Stromal cell of bone marrow (primary cell): Measurements from ENCODE around the gene PCNX3.

Experiments
- DNase-seq: peaks from one replicate; pipeline ENCODE4 v3.0.0-alpha.2; 2012; ENCODE audit warnings: low read depth

The PCNX3 gene

GRCh38 chr11:65640483-65641296 is 25.1 kb downstream of the PCNX3 start:
- DNase-seq = no peak

DNA sequence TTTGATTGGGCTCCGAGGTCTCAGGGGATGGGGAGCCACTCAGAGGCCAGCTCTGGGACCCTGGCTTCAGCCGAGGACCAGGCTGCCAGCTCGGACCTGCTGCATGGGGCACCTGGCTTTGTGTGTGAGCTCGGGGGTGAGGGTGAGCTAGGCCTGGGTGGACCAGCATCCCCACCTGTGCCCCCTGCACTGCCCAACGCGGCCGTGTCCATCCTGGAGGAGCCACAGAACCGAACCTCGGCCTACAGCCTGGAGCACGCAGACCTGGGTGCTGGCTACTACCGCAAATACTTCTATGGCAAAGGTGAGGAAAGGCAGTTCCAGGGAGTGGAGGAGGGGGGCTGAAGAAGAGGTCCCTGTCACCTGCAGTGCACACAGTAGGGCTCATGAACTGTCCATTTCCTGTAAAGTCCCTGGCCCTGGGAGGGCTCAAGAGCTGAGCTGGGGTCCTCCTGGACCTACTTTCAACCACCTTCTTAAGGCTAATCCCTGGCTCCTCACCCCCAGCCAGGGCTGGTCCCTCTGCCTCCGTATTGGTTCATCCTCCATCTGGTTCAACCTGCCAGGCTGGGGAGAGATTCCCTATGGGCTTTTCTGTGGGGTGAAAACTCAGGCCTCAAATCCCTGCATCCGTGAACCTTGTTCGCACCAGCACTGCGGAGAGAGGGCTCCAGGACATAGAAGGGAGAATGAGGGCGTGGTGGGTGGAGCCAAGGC is 25.9 kb downstream of the PCNX3 start:
- no peak for DNase-seq

DNA sequence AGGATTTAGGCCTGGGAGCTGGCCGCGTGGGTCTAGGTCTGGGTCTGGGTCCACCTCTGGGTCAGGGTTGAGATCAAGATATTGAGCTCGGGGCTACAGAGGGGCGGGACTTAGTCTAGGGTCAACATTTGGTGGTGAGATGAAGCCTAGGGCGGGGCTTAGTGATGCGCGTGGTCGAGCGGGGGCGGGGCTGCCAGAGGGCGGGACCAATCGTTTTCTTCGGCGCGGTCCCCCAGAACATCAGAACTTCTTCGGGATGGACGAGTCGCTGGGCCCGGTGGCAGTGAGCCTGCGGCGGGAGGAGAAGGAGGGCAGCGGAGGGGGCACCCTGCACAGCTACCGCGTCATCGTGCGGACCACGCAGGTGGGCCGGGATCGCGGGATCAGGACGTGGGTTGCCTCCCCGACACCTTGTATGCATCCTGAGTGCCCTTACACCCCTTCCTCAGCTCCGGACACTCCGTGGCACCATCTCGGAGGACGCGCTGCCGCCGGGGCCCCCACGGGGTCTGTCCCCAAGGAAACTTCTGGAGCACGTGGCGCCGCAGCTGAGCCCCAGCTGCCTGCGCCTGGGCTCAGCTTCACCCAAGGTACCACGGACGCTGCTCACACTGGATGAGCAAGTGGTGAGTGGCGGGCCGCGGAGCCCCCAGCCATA is 26.6 kb downstream of the PCNX3 start:
- no peak for DNase-seq

GRCh38 chr11:65643971-65644370 is 28.4 kb downstream of the PCNX3 start:
- no peak for DNase-seq

- no peak for DNase-seq
Measured at GRCh38 chr11:65644837-65645236, 29.3 kb downstream of the PCNX3 start.

GRCh38 chr11:65645710-65646109 is 30.1 kb downstream of the PCNX3 start:
- no peak for DNase-seq

GRCh38 chr11:65646288-65646957 is 30.8 kb downstream of the PCNX3 start:
- DNase-seq = no peak

- no peak for DNase-seq
Measured at GRCh38 chr11:65646958-65647701, 31.6 kb downstream of the PCNX3 start.

DNA sequence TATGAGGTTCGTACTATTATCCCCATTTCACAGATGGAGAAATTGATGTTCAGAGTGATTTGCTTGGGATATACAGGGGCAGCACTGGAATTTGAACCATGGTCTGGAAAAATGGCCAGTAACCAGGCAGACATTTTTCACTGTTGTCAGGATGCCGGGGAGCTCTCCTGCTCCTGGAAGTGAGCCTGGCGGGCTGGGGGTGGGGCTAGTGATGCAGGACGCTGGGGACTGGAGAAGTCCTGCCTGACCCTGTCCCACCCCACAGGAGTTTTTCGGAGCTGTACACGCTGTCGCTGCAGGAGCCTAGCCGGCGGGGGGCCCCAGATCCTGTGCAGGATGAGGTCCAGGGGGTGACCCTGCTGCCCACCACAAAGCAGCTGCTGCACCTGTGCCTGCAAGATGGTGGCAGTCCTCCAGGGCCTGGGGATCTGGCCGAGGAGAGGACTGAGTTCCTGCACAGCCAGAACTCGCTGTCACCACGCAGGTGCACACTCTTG is 33.5 kb downstream of the PCNX3 start:
- no peak for DNase-seq

DNA sequence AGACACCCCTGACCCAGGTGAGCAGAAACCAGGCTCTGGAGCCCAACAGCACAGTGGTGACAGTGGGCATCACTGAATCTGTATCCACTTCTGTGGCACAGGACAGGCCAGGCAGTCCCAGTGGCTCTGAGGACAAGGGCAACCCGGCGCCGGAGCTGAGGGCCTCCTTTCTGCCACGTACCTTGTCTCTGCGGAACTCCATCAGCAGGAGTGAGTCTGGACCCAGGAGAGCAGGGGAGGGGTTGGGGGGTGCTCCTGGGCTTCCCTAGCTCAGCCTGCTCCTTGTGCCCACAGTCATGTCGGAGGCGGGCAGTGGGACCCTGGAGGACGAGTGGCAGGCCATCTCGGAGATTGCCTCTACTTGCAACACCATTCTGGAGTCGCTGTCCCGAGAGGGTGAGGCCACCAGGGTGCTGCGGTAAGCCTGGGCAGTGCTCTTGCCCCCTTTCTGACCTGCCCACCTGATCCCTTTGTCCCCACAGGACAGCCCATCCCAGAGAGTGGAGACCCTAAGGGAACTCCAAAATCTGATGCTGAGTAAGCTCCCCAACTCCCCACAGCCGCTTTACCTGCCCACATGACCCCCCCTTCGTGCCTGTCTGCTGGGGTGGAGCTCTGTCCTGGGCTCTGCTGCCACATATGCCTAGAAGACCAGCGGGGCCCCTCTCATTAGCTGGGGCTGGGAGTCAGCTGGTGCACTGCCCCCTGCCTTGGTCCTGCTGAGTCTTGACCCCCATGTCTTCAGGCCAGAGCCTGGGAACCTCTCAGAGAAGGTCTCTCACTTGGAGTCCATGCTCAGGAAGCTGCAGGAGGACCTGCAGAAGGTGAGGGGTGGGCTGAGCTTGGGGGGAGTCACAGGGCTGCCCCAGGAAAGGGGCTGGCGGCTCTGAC is 34.3 kb downstream of the PCNX3 start:
- DNase-seq = no peak

GRCh38 chr11:65650547-65651338 is 35.2 kb downstream of the PCNX3 start:
- no peak for DNase-seq

DNA sequence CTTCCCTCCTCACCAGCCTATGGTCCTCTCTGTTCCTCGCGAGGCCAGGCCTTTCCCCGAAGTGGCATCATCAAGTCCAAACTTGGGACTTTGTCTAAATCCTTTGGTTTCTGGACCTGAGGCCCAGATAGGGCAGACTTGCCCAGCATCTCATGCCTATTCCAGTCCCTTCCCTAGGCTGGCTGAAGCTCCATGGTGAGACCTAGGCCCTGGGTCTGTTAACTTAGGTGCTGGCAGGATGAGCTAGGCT is 35.7 kb downstream of the PCNX3 start:
- DNase-seq = no peak

DNA sequence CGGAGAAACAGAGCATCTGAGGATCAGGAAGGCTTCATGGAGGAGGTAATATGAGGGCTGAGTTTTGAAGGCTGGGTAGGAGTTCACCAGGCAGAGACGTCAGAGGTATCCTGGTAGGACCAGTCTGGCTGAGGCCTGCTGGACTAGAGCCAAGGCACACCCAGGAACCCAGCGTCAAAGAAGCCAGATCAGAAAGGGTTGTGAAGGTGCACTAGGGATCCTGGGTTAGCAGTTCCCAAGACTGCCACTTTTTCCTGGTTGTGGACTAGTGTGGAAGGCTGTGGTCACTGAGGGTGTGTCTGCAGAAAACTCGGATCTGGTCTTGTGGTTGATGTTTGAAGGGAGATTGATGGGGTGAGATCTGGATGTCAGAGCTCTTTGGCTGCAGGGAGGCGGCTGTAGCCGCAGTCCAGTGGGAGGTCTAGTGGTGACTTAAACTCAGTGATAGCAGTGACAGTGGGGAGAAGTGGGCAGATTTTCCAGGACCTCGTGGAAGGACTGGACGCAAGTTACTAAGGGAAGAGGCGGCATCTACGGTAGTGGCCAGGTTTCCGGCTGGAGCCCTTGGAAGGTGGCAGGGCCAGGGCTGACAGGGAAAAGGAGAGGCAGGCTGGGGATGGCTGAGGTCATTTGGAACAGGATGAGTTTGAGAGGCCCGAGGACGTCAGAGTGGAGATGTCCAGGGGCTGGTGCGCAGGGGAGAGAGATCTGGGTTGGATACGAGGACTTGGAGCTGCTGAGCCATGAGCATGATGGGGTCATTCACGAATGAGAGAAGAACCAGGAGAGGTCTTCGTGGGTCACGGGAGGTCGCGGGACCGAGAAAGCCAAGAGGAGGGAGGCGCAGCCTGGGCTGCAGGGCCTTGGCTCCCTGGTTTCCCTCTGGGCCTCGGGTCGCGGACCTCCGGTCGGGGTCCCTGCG is 36.3 kb downstream of the PCNX3 start:
- no peak for DNase-seq

DNA sequence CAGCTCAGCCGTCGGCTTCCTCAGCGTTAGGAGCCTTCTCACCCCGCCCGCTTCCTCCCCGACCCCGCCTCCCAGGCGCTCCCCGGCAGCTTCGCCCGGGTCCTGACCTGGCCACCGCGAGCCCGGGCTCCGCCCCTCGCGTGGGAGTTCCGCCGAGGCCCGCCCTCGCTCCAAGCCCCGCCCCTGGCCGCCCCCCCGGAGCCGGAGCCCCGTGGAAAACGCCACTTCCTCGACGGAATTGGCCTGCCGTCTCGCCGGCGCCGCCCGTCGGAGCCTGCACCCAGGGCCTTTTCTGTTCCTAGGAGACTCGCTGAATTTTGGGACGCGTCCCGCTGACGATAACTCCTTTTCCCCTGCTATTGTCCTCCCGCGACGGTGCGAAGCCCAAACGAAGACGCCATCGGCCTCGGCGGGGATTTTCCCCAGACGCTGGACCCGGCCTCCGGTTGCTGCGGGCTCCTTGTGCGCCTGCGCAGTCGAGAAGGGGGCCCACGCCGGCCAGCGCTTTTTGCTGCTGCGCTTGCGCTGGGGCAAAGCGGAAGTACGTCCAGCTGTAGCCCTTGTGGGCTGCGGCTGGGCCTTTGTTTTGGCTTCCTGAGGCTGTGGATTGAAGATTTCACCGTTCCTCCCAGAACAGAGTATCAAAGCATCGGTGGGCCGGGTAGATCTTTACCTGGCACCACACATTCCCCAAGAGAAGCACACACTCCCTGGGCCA is 37.1 kb downstream of the PCNX3 start:
- peak; percentile 81 for DNase-seq

- no peak for DNase-seq
Measured at GRCh38 chr11:65653229-65654225, 38.0 kb downstream of the PCNX3 start.

- no peak for DNase-seq
Measured at GRCh38 chr11:65654375-65655349, 39.1 kb downstream of the PCNX3 start.
